EL (cell line): ENCODE results near the gene RBBP4.
"Not testable (repeated sequence)": the region's sequence is repeated elsewhere in the genome, so short reads cannot be mapped to it uniquely, and the experiment has no call there.

Experiments
- DNase-seq: peaks from one replicate; pipeline ENCODE4 v3.0.0-alpha.2; 2016

RBBP4 gene

DNA sequence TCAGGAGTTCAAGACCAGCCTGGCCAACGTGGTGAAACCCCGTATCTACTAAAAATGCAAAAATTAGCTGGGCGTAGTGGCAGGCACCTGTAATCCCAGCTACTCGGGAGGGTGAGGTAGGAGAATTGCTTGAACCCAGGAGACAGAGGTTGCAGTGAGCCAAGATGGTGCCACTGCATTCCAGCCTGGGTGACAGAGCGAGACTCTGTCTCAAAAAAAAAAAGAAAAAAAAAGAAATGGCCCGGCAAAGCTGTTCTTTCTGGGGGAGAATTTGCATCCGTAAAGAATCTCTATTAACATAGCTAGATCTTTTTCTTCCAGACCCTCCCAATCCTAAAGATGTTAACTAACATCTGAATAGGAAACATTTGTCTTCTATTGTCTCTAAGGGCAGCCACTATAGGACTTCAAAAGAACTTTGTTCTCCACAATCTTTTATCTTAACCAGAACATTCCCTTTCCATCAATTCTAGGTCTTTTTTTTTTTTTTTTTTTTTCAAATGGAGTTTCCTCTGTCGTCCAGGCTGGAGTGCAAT lies 8.6 kb upstream of the RBBP4 start:
- DNase-seq, result not testable (repeated sequence)

- no peak for DNase-seq
These were observed 6.6 kb upstream of the RBBP4 start for GRCh38 chr1:32644426-32644825.

GRCh38 chr1:32647308-32648134 lies 3.5 kb upstream of the RBBP4 start:
- no peak for DNase-seq

GRCh38 chr1:32650248-32650751 lies 708 bp upstream of the RBBP4 start, which contains the start of gene ZBTB8OS:
Gene ZBTB8OS (minus strand): TSS chr1:32650550. CDS start chr1:32650529, 21 bp downstream.
- peak; percentile 94 for DNase-seq

DNA sequence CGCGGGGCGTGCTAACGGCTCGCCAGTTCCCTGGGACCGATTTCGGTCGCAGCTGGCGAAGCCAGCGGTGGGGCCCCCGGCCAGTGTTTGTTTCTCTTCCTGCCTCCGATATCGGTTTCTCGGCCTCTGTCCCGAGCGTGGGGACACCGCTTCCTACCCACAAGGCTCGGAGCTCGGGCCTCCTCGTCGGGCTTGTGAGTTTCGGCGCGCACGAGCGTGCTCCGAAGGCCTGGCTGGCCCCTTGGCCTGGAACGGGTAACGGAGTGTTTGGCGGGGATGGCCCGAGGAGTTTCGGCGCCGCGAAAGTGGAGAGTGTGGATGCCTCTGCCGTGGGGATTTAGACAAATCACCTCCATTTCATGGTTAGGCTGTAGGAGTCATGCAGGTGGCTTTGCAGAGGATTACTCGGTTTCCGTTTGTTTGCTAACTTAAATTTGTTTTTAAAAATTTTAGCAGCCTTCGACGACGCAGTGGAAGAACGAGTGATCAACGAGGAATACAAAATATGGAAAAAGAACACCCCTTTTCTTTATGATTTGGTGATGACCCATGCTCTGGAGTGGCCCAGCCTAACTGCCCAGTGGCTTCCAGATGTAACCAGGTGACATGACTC lies 559 bp downstream of the RBBP4 start:
- no peak for DNase-seq

DNA sequence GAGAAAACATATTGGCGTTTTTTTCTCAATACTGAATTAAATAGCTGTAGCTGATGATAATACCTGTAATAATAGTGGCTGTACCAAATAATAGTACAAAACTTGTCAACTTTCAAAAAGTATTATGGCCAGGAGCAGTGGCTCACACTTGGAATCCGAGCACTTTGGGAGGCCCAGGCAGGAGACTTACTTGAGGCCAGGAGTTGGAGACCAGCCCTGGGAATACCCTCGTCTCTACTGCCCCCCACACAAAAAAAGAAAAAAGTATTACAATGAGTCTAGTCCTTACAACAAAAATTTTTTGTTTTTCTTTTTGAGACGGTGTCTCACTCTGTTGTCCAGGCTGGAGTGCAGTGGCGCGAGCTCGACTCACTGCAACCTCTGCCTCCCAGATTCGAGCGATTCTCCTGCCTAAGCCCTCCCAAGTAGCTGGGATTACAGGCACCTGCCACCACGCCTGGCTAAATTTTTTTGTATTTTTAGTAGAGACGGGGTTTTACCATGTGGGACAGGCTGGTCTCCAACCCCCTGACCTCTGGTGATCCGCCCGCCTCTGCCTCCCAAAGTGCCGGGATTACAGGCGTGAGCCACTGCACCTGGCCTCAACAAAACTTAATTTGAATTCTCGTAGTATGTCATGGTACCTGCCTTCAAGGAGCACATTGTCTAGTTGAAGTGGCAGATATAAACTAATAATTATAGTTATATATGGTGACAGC lies 1.4 kb downstream of the RBBP4 start:
- DNase-seq, result no peak

- DNase-seq, result no peak
These were observed 8.6 kb downstream of the RBBP4 start for GRCh38 chr1:32659581-32659980.

DNA sequence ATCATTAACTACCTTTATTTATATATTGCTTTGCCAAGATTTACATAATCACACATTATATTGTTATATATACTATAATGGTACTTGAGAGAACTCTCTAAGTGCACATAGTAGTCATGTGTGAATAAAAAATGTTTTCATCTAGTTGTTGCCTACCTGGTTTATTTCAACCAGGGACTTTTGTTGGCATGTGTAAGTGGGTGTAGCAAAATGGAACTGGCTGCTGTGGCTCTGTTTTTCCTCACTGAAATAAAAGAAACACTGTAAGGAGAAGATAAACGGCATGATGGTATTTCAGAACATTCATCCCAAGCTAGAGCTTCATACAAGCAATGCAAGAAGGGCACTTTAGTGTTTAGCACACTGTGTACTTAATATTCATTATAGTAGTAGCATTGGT lies 14.9 kb downstream of the RBBP4 start:
- DNase-seq, result no peak

- no peak for DNase-seq
These were observed 16.0 kb downstream of the RBBP4 start for GRCh38 chr1:32666901-32667566.

DNA sequence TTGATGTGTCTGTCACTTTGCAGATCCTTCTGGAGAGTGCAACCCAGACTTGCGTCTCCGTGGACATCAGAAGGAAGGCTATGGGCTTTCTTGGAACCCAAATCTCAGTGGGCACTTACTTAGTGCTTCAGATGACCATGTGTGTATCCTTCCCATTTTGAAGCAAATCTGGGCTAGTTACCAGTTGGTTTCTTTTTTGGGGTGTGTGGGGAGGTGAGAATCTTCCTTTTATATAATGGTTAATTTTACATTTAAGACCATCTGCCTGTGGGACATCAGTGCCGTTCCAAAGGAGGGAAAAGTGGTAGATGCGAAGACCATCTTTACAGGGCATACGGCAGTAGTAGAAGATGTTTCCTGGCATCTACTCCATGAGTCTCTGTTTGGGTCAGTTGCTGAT lies 17.7 kb downstream of the RBBP4 start:
- not testable (repeated sequence) for DNase-seq

DNA sequence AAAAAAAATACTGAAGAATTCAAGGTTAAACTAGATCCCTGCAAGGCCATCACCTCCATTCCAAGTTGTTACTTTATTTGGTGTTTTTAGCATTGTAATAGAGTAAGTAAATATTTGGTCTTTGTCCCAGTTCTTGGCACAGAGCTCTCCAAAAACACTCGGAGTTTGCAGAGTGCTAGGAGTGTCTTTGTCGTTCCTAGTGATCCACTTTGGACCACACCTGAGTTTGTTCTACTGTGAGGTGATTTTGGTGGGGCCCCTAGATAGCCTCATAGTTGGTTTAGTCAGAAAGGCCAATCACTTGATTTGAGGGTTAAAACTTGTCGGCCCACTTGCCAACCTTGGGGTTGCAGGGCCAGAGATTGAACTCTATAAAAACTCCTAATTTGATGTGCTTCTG lies 25.9 kb downstream of the RBBP4 start:
- DNase-seq, result no peak

DNA sequence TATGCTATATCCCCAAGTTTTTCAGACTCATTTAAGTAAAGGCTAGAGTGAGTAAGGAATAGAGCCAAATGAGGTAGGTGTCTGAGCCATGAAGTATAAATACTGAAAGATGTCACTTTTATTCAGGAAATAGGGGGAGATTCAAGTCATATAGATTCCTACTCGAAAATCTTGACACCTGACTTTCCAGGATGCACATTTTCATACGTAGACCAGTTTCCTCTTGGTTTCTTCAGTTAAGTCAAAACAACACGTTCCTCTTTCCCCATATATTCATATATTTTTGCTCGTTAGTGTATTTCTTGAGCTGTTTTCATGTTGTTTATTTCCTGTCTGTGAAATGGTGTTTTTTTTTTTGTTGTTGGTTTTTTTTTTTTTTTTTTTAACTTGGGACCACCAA lies 29.0 kb downstream of the RBBP4 start:
- not testable (repeated sequence) for DNase-seq

DNA sequence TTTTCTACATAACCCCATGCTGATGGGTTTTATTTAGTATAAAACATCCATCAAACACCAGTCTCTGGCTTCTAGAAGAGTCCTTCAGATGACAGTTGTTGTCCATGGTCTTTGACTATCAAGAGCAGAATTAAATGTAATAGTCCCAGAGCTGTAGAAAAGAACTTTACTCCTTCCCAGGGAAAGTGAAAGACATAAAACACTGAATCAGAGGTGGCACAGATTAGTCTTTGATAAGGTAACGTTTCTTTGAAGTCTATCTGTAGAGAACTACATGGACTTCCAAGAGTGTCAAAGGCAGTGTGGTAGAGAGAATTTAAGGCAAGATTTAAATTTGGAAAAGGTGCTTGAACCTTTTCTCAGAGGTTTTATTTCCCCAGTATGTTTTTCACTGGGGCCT lies 29.6 kb downstream of the RBBP4 start:
- no peak for DNase-seq

- DNase-seq, result no peak
These were observed 30.5 kb downstream of the RBBP4 start for GRCh38 chr1:32681509-32681908.

DNA sequence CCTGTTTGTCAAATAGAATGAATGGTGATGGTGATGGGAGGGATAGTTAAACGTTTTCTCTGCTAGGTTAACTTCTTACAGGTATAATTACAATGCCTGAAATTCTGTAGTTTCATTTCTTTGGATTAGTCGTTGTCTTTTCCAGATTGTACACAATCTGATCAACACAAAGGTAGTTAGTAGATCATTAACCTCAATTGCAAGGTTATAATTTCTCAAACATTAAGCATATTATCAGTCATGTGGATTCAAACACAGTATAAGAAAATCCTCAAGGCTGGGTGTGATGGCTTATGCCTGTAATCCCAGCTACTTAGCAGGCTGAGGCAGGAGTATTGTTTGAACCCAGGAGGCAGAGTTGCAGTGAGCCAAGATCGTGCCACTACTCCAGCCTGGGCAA lies 31.0 kb downstream of the RBBP4 start:
- DNase-seq, result no peak

GRCh38 chr1:32683397-32683796 lies 32.4 kb downstream of the RBBP4 start:
- DNase-seq, result no peak

DNA sequence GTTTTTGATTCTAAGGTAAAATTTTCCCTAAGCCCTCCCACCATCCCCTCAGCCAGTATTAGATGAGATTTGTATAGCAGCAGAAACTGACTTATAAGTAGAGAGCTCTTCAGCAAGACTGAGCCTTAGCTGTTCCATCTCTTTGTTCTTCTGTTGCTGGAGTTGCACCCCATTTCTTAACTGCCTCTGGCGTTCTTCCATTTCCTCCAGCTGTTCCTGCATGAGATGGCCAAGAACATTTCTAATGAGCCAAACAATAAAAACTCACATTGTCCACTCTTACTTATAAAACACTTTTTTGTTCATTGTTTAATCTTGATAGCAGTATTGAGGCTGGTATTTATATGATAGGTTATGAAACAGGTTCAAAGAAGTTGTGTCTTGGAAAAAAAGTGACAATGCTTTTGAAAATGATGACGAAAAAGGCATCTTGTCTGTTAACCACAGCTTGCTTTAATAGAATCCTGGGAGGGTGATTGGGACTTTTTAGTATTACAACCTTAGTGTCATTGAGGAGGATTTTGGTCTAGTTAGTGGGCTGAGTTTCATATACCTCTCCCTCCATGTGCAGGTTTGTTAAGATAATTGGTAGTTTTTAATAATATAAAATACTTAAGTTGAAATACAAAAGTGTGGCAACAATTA lies 33.3 kb downstream of the RBBP4 start:
- DNase-seq, result peak; percentile 28

DNA sequence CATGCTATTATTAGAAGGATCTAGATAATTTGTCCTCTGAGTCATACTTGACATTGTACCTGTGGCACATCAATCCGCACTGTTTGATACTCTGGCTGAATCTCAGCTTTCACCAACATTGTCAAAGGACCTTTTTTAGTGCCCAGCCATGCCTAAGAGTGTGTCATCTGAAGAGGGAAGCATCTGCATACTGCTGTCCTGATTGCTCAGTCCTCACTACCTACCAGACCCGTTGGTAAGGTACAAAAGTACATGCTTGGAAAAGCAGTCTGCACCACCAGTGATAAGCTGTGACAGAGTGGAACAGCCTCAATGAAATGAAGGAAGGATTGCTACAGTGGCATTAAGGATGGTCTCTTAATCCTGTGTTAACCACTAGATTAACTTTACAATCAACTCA lies 34.5 kb downstream of the RBBP4 start:
- DNase-seq, result no peak

- no peak for DNase-seq
These were observed 35.4 kb downstream of the RBBP4 start for GRCh38 chr1:32686387-32686786.

GRCh38 chr1:32693455-32694174 lies 42.6 kb downstream of the RBBP4 start:
- DNase-seq, result no peak

DNA sequence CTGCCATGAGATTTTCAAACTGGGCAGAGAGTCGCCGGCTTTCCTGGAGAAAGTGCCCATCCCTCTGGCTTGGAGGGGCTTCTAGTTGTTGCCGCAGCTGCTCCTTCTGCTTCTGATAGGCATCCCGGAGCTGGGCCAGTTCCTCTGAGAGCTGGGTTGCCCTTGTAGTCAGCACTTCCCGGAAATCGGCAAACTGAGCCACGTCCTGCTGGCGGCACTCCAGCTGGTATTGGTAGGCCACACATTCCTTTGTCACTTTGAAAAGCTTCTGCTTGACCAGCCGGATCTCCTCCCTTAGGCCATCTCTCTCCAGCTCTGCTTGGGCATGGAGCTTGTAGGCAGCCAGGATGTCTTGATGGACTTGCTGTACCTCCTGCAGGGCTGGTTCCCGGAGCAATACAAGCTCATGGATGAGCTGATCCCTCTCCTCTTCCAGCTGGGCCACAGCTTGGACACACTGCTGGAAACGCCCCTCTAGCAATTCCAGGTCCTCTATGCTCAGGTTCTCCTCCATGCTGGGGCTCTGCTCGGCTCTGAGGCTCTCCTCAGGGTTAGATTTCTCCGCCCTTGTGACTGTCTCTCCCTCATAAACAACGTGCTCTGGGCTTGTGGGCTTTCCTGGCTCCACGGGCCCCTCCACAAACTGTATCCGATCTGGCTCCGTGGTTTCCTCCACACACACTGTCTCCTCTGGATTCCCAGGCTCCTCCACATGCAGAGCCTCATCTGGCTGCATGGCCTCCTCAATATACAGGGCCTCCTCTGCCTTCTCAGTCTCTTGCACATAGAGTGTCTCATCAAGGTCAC lies 44.3 kb downstream of the RBBP4 start:
- peak; percentile 91 for DNase-seq
